GM10248 (cell line): Measurements from ENCODE around the gene LZTS2.

Source experiments
- CTCF ChIA-PET: fragments of 300-600 bp; sonication (Branson Sonifier 250); formaldehyde crosslinking; extraction: SDS; loops from one replicate; lab custom pipeline; 2021; ENCODE audit warnings: antibody characterized with exemption; lab: Yijun Ruan, JAX
- POLR2A ChIA-PET: fragments of 350-650 bp; sonication (Branson Sonifier 250); formaldehyde crosslinking; extraction: SDS; loops from one replicate; lab custom pipeline; 2020; ENCODE audit warnings: antibody characterized with exemption; lab: Yijun Ruan, JAX
- DNase-seq: peaks from one replicate; pipeline ENCODE4 v3.0.0; 2012; ENCODE audit errors: extremely low spot score
- CTCF ChIP-seq: IDR thresholded peaks from 2 replicates; pipeline ENCODE4 v1.5.1; 2012; ENCODE audit warnings: mild to moderate bottlenecking, low read depth; ENCODE audit errors: extremely low read depth, missing control alignments, control extremely low read depth

The LZTS2 gene

GRCh38 chr10:100967332-100967731 is 32.3 kb upstream of the LZTS2 start:
- ChIA-PET CTCF (interaction anchor here (0.9 to 3.2 kb wide), 9 partner anchors 9 to 128 kb away, joined by 3 to 13 read pairs (median 4); partner anchors contain the start of gene LZTS2), POLR2A (no interaction called here)
- TF ChIP-seq CTCF, result no peak
- DNase-seq, result no peak

GRCh38 chr10:100968062-100968736 is 31.4 kb upstream of the LZTS2 start:
- POLR2A ChIA-PET, result no interaction called here
- CTCF ChIA-PET, result interaction anchor here (0.8 to 3.2 kb wide), 14 partner anchors 10 to 54 kb away, joined by 3 to 13 read pairs (median 6); partner anchors contain the start of gene LZTS2
- no peak for DNase-seq
- no peak for TF ChIP-seq CTCF

DNA sequence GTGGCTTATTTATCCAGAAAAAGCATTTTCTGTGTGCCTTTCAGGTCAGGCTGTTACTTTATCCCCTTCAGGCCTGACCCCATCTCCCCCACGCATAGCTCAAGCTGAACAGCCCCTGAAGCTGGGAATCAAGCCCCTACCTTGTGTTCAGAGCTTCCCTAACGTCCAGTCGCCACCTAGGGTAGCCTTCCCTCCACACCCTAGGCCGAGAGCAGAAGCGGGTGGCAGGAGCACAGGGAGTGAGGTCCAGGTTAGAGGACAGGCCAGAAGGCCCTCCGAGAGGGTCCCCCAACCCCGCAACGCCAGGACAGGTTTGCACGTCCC is 30.8 kb upstream of the LZTS2 start:
- ChIA-PET CTCF (interaction anchor here (0.8 to 3.2 kb wide), 12 partner anchors 11 to 54 kb away, joined by 3 to 13 read pairs (median 6); no protein-coding TSS in a partner anchor), POLR2A (no interaction called here)
- TF ChIP-seq CTCF, result no peak
- DNase-seq, result no peak

DNA sequence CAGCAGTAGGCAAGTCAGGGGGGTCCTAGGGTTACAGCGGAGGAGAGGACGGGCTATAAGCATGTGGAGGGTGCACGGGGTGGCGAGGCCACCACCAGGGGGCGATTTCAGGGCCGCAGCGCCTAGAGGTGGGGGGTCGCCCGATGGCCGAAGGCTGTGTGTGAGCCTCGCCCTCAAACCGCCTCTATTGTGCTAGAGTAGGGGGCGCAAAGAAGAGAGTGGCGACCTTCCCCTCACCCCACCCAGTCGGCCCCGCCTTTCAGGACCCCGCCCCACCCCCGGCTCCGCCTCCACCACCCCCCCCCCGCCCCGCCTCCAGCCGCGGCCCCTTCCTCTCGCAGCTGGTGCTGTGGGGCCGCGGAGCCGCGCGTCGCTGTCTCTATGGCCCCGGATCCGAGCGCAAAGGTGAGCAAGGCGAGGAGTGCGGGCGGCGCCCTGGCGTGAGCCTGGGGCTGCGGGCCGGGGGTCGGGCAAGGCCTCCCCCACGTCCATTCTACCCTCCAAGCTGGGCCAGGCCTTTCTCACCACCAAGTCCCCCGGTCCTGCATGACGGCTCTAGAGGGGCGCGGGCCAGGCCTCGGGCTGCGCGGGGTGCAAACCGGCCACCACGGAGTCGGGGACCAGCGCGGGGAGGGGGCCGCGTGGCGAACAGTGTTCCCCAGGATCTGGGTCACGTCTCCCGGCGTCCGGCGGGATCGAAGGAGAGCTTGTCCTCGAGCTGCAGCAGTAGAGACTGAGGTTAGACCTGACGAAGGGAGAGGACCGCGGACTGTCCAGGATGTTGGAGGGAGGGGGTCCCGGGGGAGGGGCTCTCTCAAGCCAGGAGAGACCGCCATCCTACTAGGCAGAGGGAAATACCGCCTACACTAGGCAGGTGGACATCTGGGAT is 30.2 kb upstream of the LZTS2 start, which contains the start of gene SEMA4G:
Gene SEMA4G (plus strand): TSS at position 318 of the 889 bp plus-strand sequence. CDS start 3,409 bp downstream, outside the sequence.
- CTCF ChIA-PET, result interaction anchor here (0.8 to 3.2 kb wide), 12 partner anchors 11 to 55 kb away, joined by 3 to 13 read pairs (median 6); no protein-coding TSS in a partner anchor
- peak; percentile 74 for DNase-seq
- POLR2A ChIA-PET, result no interaction called here
- TF ChIP-seq CTCF, result peak; percentile 70

- peak; percentile 56 for DNase-seq
- TF ChIP-seq CTCF, result no peak
- ChIA-PET CTCF (interaction anchor here (1.1 to 2.4 kb wide), 5 partner anchors 12 to 56 kb away, joined by 3 to 7 read pairs (median 6); no protein-coding TSS in a partner anchor), POLR2A (no interaction called here)
These were observed 29.3 kb upstream of the LZTS2 start for GRCh38 chr10:100970076-100970913.
